Left ventricle myocardium superior (tissue), 1 donor: ENCODE measurements around the gene AP1B1. TPM values are rescaled to one million over a fixed set of nuclear protein-coding genes. Genes with fewer than 3 reads are reported as not detected.
"Not testable (repeated sequence)": the region's sequence is repeated elsewhere in the genome, so short reads cannot be mapped to it uniquely, and the experiment has no call there.

Experiments
- ATAC-seq: fragments of 200-7000 bp; cut with Tn5 transposase; one replicate; pipeline ENCODE4 v1.9.1; 2020; ENCODE audit warnings: mild to moderate bottlenecking, moderate library complexity
- DNase-seq: peaks from one replicate; pipeline ENCODE4 v3.0.0-alpha.2; 2020
- intact Hi-C: fragments of 100-400 bp; cut with micrococcal nuclease; formaldehyde crosslinking; loops from one replicate; pipeline ENCODE4 v1.11.0; 2022
- total RNA-seq: library from RNA; stranded (reverse); fragmentation: NEBNext Ultra II Directional; extraction: Animal tissue kit (Norgen Biotek cat#: 25700); gene quantifications from one replicate; pipeline ENCODE4 v1.2.1, GENCODE V29; 2021
- donor health status: DM: no; HTN: yes; CAD: no; lungs with severe emphysema.

Gene AP1B1
- total RNA-seq, 1 donor from 2014 or later = 30.0 TPM

GRCh38 chr22:29391546-29391945 lies 3.2 kb upstream of the AP1B1 start:
- ATAC-seq (no peak), DNase-seq (no peak)
- intact Hi-C loops = no loop called here

- DNase-seq (no peak), ATAC-seq (no peak)
- intact Hi-C loops = no loop called here
Measured at GRCh38 chr22:29390270-29390669, 1.9 kb upstream of the AP1B1 start.

GRCh38 chr22:29388759-29389090 lies 355 bp upstream of the AP1B1 start:
- ATAC-seq = peak; percentile 3
- intact Hi-C loops = no loop called here
- DNase-seq = no peak

- no peak for ATAC-seq
- intact Hi-C loops = no loop called here
- DNase-seq = no peak
Measured at GRCh38 chr22:29386708-29387107, 1.7 kb downstream of the AP1B1 start.

GRCh38 chr22:29385748-29386147 lies 2.6 kb downstream of the AP1B1 start:
- ATAC-seq = peak; percentile 8
- intact Hi-C loops = no loop called here
- peak; percentile 46 for DNase-seq

GRCh38 chr22:29385151-29385704 lies 3.1 kb downstream of the AP1B1 start:
- intact Hi-C loops = no loop called here
- no peak for DNase-seq
- ATAC-seq = no peak

- intact Hi-C loops = no loop called here
- DNase-seq (no peak), ATAC-seq (no peak)
Measured at GRCh38 chr22:29383740-29384139, 4.6 kb downstream of the AP1B1 start.

GRCh38 chr22:29382580-29383302 lies 5.6 kb downstream of the AP1B1 start:
- no peak for DNase-seq
- intact Hi-C loops = no loop called here
- ATAC-seq = no peak

GRCh38 chr22:29380856-29381255 lies 7.5 kb downstream of the AP1B1 start:
- intact Hi-C loops = no loop called here
- ATAC-seq (no peak), DNase-seq (no peak)

- intact Hi-C loops = no loop called here
- no peak for ATAC-seq
- no peak for DNase-seq
Measured at GRCh38 chr22:29380032-29380781, 8.2 kb downstream of the AP1B1 start.

- DNase-seq = no peak
- intact Hi-C loops = no loop called here
- ATAC-seq = no peak
Measured at GRCh38 chr22:29379258-29379657, 9.1 kb downstream of the AP1B1 start.

- intact Hi-C loops = no loop called here
- DNase-seq (no peak), ATAC-seq (no peak)
Measured at GRCh38 chr22:29377979-29378378, 10.4 kb downstream of the AP1B1 start.

- intact Hi-C loops, ATAC-seq, DNase-seq: not testable (repeated sequence)
Measured at GRCh38 chr22:29376705-29377104, 11.7 kb downstream of the AP1B1 start.

GRCh38 chr22:29375398-29376076 lies 12.8 kb downstream of the AP1B1 start:
- no peak for DNase-seq
- intact Hi-C loops = no loop called here
- ATAC-seq = peak; percentile 24

- intact Hi-C loops, DNase-seq, ATAC-seq: not testable (repeated sequence)
Measured at GRCh38 chr22:29374806-29375205, 13.6 kb downstream of the AP1B1 start.

- no peak for ATAC-seq
- intact Hi-C loops = no loop called here
- DNase-seq = no peak
Measured at GRCh38 chr22:29374401-29374800, 14.0 kb downstream of the AP1B1 start.

- ATAC-seq = no peak
- intact Hi-C loops = no loop called here
- DNase-seq = no peak
Measured at GRCh38 chr22:29370537-29370936, 17.8 kb downstream of the AP1B1 start.

- intact Hi-C loops = no loop called here
- peak; percentile 90 for ATAC-seq
Measured at GRCh38 chr22:29369460-29369859, 18.9 kb downstream of the AP1B1 start.

GRCh38 chr22:29359469-29359868 lies 28.9 kb downstream of the AP1B1 start:
- intact Hi-C loops = no loop called here
- ATAC-seq (peak; percentile 89), DNase-seq (peak; percentile 78)

More at GRCh38 chr22:29369460-29369859, 18.9 kb downstream of the AP1B1 start:
- DNase-seq = peak; percentile 78
